ENCODE measurements around the gene ARHGDIG.
"Not testable (repeated sequence)": the region's sequence is repeated elsewhere in the genome, so short reads cannot be mapped to it uniquely, and the experiment has no call there.

Gene ARHGDIG

DNA sequence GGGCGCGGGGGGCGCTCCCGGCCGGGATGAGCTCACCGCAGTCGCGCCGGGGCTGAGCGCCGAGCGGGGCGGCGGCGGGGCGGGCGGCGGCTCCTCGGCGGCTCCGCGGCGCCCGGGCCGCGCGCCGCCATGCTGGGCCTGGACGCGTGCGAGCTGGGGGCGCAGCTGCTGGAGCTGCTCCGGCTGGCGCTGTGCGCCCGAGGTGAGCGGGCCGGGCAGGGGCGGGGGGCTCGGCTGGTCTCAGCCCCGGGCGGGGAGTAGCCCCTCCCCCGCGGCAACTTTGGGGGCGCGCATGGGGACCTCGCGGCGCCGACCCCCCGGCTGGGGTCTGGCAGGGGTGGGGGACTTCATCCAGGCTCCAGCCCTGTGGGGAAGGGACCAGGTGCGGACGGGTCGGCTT is at the start of gene ARHGDIG:
Gene ARHGDIG, plus strand, starts transcription at position 40 of the 400 bp plus-strand sequence. Its CDS starts 90 bp downstream, at position 130.
- DNase-seq (ENCODE audit: low read depth in 3 of 3): no peak

DNA sequence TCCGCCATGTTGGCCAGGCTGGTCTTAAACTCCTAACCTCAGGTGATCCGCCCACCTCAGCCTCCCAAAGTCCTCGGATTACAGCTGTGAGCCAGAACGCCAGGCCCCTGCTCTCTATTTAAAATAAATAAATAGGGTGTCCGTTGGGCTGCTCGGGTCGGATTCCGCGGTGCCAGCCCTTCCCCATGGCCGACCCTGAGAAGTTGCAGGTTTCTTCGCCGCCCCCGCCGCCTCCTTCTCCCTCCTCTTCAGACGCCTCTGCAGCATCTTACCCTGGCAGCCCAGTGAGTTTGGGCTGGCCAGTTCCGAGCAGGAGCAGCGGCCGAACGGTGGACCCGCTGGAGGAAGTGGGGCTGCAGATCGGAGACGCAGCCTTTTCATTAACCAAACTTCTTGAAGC is 49.4 kb upstream of the ARHGDIG start:
- DNase-seq (ENCODE audit: low read depth in 3 of 3): no peak

DNA sequence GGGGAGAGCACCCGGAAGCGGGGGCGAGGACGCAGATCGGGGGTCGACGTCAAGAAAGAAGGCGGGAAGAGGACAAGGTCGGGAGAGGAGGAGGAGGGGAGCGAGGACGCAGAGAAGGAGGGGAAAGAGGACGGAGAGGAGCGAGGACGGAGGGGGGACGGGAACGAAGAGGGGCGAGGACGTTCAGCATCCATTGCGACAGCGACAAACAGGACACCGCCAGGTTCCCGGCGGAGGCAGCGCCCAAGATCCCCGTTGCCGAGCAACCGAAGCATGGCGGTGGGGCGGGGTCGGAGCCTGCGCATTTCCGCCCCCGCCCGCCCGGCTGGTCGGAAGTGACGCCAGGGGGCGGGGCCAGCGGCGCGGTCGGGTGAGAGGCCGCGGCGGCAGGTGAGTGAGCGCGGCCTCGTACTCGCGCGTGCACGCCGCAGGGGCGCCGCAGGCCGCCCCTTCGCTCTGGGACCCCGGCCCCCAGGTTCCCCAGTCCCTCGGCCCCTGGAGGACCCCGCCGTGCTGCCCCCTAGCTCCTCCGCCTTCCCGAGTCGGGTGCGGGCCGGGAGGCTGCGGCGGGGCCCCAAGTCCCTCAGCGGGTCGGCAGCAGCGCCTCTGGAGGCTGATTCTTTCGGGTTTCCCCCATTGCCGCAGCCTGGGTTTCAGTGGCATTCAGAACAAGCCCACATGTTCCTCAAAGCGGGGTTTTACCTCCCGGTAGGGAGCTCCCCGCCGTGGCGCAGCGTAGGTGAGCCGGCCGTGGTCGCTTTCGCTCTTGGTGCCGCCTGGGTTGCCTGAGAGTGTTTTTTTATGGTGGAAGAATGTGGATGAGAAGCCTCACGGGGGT is 45.7 kb upstream of the ARHGDIG start, which contains the start of gene FAM234A:
Gene FAM234A, plus strand, starts transcription at position 354 of the 838 bp plus-strand sequence. CDS start 19,593 bp downstream, outside the sequence.
- peak; percentile 90 to 98 (median 90) for DNase-seq (ENCODE audit: low read depth in 3 of 3)

DNA sequence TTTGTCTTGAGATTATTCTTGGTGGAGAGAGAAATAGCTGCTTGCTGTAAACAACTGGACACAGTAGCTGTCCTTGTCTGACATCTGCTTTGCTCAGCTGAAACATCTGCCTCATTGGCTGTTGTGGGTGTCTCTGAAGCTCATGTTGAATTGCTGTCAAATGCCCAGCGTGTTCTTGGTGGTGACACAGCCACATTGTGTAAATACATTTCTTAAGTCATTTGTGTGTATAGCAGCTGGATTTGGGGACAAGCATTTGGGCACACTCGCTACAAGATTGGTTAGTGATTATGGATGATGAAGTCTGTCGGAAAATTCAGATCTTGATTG is 40.5 kb upstream of the ARHGDIG start:
- DNase-seq (ENCODE audit: low read depth in 3 of 3): no peak

DNA sequence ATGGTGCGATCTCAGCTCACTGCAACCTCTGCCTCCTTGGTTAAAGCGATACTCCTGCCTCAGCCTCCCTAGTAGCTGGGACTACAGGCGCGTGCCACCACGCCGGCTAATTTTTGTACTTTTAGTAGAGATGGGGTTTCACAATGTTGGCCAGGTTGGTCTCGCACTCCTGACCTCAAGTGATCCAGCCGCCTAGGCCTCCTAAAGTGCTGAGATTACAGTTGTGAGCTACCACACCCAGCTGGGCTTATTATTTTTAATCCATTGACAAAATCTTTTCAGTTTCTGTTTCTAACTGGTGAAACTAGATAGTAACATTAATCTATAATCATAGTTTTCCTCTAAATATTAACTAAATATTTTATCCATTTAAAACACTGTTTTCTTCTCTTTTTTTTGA is 39.8 kb upstream of the ARHGDIG start:
- DNase-seq (ENCODE audit: low read depth in 3 of 3): no peak

DNA sequence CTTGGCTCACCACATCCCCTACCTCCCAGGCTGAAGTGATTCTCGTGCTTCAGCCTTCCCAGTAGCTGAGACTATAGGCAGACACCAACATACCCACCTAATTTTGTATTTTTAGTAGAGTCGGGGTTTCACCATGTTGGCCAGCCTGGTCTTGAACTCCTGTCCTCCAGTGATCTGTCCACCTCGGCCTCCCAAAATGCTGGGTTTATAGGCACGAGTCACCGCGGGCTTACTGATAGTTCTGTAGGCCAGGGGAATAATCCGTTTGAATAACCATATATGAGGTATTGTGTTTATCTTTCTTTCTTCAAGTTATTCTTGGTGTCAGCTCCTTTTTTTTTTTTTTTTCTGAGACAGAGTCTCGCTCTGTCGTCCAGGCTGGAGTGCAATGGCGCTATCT is 38.1 kb upstream of the ARHGDIG start:
- no peak for DNase-seq (ENCODE audit: low read depth in 3 of 3)

DNA sequence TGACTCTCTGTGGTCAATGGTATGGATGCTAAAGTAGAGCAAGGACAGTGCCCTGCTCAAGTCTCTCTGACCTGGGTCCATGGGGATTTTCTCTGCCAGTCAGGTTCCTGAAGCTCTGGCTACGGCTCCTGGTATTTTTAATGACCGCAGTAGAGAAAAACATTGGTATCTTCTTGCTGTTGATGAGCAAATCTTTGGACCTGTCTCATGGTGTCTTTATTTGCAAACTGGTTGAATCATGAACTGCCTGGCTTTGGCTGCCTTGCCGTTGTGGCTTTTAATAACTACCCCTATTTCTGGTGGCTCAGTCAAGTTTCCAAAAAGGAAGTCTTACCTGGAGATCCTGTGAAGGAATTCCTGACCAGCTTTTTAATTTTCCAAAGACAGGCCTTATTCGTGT is 37.0 kb upstream of the ARHGDIG start:
- no peak for DNase-seq (ENCODE audit: low read depth in 3 of 3)

DNA sequence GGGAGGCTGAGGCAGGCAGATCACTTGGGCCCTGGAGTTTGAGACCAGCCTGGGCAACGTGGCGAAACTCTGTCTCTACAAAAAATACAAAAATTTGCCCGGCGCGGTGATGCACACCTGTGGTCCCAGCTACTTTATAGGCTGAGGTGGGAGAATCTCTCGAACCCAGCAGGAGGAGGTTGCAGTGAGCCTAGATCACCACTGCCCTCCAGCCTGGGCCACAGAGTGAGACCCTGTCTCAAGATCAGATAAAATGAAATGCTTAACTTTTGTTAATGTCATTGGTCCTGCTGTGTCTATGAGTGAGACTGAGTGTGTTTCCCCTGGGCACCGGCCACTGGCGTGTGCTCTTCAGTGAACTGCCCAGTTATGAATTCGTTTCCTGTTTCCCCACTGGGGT is 35.3 kb upstream of the ARHGDIG start:
- no peak for DNase-seq (ENCODE audit: low read depth in 3 of 3)

DNA sequence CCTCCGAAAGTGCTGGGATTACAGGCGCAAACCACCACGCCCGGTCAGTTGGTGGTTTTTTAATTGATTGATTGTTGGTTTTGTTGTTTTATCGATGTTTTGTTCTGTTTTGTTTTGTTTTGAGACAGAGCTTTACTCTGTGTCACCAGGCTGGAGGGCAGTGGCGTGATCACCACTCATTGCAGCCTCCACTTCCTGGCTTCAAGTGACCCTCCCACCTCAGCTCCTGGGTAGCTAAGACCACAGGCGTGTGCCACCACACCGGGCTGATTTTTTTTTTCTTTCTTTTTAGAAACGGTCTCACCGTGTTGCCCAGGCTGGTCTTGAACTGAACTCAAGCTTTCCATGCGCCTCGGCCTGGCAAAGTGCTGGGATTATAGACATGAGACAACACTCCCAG is 33.4 kb upstream of the ARHGDIG start:
- DNase-seq (ENCODE audit: low read depth in 3 of 3): no peak

DNA sequence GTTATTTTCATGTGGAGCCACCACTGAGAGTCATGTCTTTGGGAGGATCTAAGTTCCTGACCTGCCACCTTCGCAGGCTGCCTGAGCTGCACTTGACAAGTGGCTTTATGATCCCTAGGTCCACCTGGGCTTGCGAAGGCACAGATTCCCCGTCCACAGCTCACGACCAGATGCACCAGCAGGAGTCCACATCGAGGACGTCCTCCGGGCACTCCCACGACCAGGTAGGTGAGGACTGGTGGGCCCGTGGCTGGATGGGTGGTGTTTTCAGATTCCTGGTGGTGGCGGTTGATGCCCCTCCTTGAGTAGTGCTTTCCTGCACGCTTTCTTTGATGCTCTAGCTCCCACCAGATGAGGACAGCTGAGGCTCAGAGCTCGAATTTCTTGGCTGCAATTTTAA is 31.0 kb upstream of the ARHGDIG start:
- DNase-seq (ENCODE audit: low read depth in 3 of 3): no peak

DNA sequence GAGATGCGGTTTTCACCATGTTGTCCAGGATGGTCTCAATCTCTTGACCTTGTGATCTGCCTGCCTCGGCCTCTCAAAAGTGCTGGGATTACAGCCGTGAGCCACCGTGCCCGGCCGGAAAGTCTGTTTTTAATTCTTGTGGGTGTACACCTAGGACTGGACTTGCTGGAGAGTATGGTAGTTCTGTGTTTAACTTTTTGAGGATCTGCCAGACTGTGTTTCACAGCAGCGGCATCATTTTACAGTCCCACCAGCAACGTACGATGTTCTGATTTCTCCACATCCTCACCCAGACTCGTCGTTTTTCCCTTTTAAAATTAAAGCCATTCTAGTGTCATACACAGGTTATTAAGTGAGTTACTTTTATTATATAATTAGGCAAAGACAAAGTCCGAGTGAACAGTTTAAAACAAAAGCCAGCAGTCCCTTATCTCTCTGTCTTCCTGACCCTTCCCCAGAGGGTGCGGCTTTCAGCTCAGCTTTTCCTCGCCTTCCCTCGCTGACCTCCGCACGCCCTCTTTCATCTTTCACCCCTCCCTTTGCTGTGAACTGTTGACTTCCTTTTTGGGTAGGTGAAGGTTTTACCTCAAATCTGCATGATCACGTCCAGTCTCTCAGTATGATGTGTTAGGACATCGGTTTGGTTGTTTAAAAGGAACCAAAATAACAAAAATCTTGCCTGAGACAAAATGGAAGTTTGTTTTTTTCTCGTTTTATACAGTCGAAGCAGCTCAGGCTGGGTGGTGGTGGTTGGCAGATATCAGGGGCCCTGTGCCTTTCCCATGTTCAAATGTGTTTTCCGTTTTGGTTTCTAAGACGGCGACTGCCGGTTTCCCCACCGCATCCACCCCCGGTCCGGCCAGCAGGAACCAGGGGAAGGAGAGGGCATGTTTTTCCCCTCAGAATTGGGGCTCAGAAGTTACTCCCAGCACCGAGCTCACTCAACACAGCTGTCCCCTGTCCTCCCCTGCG is 27.7 kb upstream of the ARHGDIG start:
- no peak for DNase-seq (ENCODE audit: low read depth in 3 of 3)

DNA sequence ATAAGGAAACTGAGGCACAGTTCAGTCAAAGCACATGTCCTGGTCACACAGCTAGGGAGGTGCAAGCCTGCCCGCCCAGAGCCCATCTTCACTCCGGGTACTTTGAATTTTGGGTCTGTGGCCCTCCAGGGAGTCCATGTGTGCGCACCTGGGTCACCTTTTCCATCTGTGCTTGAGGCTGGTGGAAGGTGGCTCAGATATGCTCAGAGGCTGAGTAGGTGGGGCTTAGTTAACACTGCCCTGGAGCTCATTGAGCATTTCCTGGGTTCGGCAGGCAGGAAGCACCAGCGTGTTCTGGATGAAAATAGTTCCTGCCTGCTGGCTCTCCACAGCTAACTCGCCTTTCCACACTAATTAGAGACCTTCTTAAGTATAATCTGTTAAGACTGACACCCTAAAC is 26.6 kb upstream of the ARHGDIG start:
- no peak for DNase-seq (ENCODE audit: low read depth in 3 of 3)

DNA sequence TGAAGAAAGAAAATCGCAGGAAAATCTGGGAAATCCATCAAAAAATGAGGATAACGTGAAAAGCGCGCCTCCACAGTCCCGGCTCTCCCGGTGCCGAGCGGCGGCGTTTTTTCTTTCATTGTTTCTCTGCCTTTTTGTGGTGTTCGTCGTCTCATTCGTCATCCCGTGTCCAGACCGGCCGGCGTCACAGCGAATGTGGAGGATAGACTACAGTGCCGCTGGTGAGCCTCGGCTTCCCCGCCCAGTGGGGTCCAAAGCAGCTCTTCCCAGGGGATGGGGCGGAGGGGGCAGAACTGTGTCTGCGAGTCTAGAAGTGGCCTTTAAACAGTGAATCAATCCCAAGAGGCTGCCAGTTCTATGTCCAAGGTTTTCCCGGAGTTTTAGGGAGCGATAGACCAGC is 25.9 kb upstream of the ARHGDIG start:
- DNase-seq (ENCODE audit: low read depth in 3 of 3): no peak

DNA sequence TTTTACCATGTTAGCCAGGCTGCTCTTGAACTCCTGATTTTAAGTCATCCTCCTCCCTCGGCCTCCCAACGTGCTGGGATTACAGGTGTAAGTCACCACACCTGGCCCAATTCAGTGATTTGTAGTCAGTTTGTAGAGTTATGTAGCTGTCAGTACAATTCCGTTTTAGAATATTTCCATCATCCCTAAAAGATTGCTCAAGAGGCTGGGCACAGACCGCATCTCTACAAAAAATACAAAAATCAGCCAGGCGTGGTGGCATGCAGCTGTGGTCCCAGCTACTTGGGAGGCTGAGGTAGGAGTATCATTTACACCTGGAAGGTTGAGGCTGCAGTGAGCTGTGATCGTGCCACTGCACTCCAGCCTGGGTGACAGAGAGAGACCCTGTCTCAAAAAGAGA is 25.2 kb upstream of the ARHGDIG start:
- no peak for DNase-seq (ENCODE audit: low read depth in 3 of 3)

DNA sequence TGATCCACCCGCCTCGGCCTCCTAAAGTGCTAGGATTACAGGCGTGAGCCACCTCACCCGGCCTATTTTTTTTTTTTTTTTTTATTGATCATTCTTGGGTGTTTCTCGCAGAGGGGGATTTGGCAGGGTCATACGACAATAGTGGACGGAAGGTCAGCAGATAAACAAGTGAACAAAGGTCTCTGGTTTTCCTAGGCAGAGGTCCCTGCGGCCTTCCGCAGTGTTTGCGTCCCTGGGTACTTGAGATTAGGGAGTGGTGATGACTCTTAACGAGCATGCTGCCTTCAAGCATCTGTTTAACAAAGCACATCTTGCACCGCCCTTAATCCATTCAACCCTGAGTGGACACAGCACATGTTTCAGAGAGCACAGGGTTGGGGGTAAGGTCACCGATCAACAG is 22.3 kb upstream of the ARHGDIG start:
- DNase-seq (ENCODE audit: low read depth in 3 of 3): not testable (repeated sequence)

DNA sequence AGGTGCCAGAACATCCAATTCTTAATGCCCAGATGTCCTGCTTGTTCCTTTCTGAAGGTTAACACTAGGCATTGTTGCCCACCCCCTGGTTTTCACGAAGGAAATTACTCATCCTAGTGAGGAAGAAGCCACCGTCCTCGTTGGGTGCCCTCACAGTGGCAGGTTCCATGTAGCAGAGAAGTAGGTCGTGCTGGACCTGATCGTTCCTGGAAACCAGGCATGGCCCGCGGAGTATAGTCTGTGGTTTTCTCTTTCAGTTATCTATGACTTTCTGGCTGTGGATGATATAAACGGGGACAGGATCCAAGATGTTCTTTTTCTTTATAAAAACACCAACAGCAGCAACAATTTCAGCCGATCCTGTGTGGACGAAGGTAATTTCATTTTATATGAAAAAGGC is 21.2 kb upstream of the ARHGDIG start:
- no peak for DNase-seq (ENCODE audit: low read depth in 3 of 3)

DNA sequence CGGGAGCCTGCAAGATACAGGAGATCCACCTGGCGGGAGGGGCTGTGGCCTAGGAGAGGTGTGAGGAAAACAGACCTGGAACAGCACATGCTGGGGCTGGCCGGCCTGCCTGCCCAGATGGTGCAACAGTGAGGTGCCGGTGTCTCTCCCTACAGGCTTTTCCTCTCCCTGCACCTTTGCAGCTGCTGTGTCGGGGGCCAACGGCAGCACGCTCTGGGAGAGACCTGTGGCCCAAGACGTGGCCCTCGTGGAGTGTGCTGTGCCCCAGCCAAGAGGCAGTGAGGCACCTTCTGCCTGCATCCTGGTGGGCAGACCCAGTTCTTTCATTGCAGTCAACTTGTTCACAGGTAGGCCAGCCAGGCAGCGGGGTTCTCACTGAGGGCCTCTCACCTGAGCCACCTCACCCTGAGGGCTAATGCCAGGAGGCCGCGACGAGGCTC is 20.6 kb upstream of the ARHGDIG start:
- DNase-seq (ENCODE audit: low read depth in 3 of 3): no peak

DNA sequence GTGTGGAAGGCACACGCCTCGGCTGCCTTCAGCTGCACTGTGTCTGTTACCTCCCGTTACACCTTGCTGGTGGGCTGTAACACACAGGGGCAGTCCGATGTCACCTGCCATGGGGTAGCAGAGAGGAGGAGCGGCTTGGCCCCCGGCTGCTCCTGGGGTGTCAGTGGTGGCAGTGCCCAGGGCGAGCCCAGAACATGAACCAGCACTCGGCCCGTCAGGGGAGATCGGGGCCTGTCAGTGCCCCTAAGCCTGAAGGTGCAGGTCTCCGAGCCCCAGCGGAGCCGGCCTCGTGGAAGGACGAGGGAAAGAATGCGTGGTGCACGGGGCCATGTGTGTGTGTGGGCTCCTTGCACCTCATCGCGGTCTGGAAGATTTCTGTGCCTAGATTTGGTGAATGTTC is 20.1 kb upstream of the ARHGDIG start:
- no peak for DNase-seq (ENCODE audit: low read depth in 3 of 3)

DNA sequence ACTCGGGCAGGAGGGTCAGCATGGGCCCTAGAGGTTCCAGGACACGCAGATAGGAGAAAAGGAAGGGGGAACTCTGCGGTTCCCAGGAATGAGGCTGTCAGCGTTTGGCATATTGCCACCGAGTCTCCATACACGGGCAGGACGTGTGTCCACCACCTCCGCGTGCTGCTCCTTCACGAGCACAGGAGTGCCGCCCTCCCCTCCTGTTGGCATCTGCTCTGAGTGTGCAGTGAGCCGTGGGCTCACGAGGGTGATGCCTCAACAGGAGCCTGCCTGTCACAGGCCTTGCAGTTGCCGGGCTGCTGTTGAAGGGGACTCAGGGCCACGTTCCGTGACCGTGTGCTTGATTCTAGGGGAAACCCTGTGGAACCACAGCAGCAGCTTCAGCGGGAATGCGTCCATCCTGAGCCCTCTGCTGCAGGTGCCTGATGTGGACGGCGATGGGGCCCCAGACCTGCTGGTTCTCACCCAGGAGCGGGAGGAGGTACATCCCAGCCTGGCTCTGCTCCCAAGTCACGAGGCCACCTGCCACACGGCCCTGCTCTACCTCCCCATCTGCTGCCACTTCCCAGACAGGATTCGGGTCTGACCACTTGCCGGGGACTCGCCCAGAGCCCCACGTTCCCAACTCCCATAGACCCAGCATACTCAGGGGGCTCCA is 19.2 kb upstream of the ARHGDIG start:
- DNase-seq (ENCODE audit: low read depth in 3 of 3): no peak

DNA sequence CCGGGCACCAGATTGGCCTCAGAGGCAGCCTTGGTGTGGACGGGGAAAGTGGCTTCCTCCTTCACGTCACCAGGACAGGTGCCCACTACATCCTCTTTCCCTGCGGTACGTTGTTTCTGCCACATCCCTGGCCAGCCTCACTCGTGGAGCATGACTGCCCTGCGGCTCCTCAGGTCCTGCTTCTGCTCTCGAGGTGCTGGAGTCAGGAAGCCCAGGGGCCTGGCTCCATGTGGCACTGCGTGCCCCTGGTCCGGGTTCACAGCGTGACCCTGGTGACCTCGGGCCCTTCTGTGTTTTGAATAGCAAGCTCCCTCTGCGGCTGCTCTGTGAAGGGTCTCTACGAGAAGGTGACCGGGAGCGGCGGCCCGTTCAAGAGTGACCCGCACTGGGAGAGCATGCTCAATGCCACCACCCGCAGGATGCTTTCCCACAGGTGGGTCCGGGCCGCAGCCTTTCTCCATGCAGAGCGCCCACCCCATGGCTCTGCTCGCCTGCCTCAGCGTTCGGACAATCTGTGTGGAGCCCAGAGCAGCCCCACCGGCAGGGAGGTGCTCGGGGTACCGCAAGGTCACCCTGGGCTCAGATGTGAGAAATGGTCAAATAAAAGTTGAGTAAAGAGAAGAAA is 18.2 kb upstream of the ARHGDIG start:
- no peak for DNase-seq (ENCODE audit: low read depth in 3 of 3)

DNA sequence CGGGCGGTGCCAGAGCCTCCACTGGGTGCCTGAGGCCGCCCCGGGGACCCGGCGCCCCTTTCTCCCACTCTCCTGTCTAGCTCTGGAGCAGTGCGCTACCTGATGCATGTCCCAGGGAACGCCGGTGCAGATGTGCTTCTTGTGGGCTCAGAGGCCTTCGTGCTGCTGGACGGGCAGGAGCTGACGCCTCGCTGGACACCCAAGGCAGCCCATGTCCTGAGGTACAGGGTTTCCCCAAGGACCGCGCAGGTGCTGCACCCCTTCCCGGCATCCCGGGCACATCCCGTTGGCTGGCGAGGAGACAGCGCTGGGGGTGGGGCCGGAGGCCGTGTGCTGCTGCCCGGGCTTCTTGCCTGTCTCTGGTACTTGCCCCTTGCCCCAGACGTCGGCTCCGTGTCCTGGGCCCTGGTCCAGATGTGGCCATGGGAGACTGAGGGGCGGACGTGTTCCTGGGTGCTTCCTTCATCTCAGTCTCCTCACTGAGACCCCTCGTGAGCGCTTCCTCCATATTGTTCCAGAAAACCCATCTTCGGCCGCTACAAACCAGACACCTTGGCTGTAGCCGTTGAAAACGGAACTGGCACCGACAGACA is 17.1 kb upstream of the ARHGDIG start:
- DNase-seq (ENCODE audit: low read depth in 3 of 3): no peak

Data from stimulated activated CD4-positive, alpha-beta T cell treated with anti-CD3 and anti-CD28 coated beads, TNF-alpha, amount 100 ng/mL, for 48 hours (primary cell).